ENCODE results near the gene PHF10. TPM values are rescaled to one million over a fixed set of nuclear protein-coding genes. Genes with fewer than 3 reads are reported as not detected.

The PHF10 gene
- total RNA-seq, 1 donor from 2014 or later = 50.6 TPM

- H3K27ac Mint-ChIP-seq (ENCODE audit: unreplicated experiment) = no peak overlapping the region
- peaks cover 8% of the 10 kb centered on the region for H3K27me3 Mint-ChIP-seq (ENCODE audit: unreplicated experiment)
- peaks cover 2% of the 10 kb centered on the region for H3K36me3 Mint-ChIP-seq (ENCODE audit: unreplicated experiment)
Measured at GRCh38 chr6:169745405-169745804, 21.1 kb upstream of the PHF10 start.

GRCh38 chr6:169741344-169741743, 17.0 kb upstream of the PHF10 start:
- Mint-ChIP-seq H3K27me3 (ENCODE audit: unreplicated experiment) (peaks cover 18% of the 10 kb centered on the region), H3K9me3 (ENCODE audit: unreplicated experiment) (peaks cover 10% of the 10 kb centered on the region), H3K27ac (ENCODE audit: unreplicated experiment) (no peak overlapping the region), H3K4me1 (ENCODE audit: unreplicated experiment) (no peaks in the 10 kb centered on the region), H3K36me3 (ENCODE audit: unreplicated experiment) (no peaks in the 10 kb centered on the region), H3K4me3 (ENCODE audit: unreplicated experiment) (no peak overlapping the region)
- no peak for DNase-seq (ENCODE audit: extremely low spot score, unreplicated experiment)
- no peak for TF ChIP-seq CTCF (IDR thresholded peaks at IDR 0.05)

More at GRCh38 chr6:169745405-169745804, 21.1 kb upstream of the PHF10 start:
- no peak for DNase-seq (ENCODE audit: extremely low spot score, unreplicated experiment)
- peaks cover 19% of the 10 kb centered on the region for H3K9me3 Mint-ChIP-seq (ENCODE audit: unreplicated experiment)
- H3K4me3 Mint-ChIP-seq (ENCODE audit: unreplicated experiment) = no peak overlapping the region
- no peak for TF ChIP-seq CTCF (IDR thresholded peaks at IDR 0.05)
- peaks cover 6% of the 10 kb centered on the region for H3K4me1 Mint-ChIP-seq (ENCODE audit: unreplicated experiment)

GRCh38 chr6:169738976-169739529, 14.8 kb upstream of the PHF10 start:
- peaks cover 4% of the 10 kb centered on the region for H3K9me3 Mint-ChIP-seq (ENCODE audit: unreplicated experiment)
- TF ChIP-seq CTCF (IDR thresholded peaks at IDR 0.05) = no peak
- no peak overlapping the region for H3K4me3 Mint-ChIP-seq (ENCODE audit: unreplicated experiment)
- DNase-seq (ENCODE audit: extremely low spot score, unreplicated experiment) = no peak
- peaks cover 2% of the 10 kb centered on the region for H3K36me3 Mint-ChIP-seq (ENCODE audit: unreplicated experiment)
- no peaks in the 10 kb centered on the region for H3K4me1 Mint-ChIP-seq (ENCODE audit: unreplicated experiment)
- peaks cover 33% of the 10 kb centered on the region for H3K27me3 Mint-ChIP-seq (ENCODE audit: unreplicated experiment)
- no peak overlapping the region for H3K27ac Mint-ChIP-seq (ENCODE audit: unreplicated experiment)

GRCh38 chr6:169738204-169738975, 14.1 kb upstream of the PHF10 start:
- peaks cover 4% of the 10 kb centered on the region for H3K9me3 Mint-ChIP-seq (ENCODE audit: unreplicated experiment)
- TF ChIP-seq CTCF (IDR thresholded peaks at IDR 0.05) = no peak
- H3K4me1 Mint-ChIP-seq (ENCODE audit: unreplicated experiment) = no peaks in the 10 kb centered on the region
- no peak overlapping the region for H3K4me3 Mint-ChIP-seq (ENCODE audit: unreplicated experiment)
- no peak overlapping the region for H3K27ac Mint-ChIP-seq (ENCODE audit: unreplicated experiment)
- H3K36me3 Mint-ChIP-seq (ENCODE audit: unreplicated experiment) = peaks cover 2% of the 10 kb centered on the region
- H3K27me3 Mint-ChIP-seq (ENCODE audit: unreplicated experiment) = peaks cover 39% of the 10 kb centered on the region
- DNase-seq (ENCODE audit: extremely low spot score, unreplicated experiment) = no peak

GRCh38 chr6:169729961-169730360, 5.7 kb upstream of the PHF10 start:
- DNase-seq (ENCODE audit: extremely low spot score, unreplicated experiment) = no peak
- Mint-ChIP-seq H3K27me3 (ENCODE audit: unreplicated experiment) (peaks cover 32% of the 10 kb centered on the region), H3K9me3 (ENCODE audit: unreplicated experiment) (no peaks in the 10 kb centered on the region), H3K4me1 (ENCODE audit: unreplicated experiment) (peaks cover 7% of the 10 kb centered on the region), H3K4me3 (ENCODE audit: unreplicated experiment) (no peak overlapping the region), H3K36me3 (ENCODE audit: unreplicated experiment) (peaks cover 2% of the 10 kb centered on the region), H3K27ac (ENCODE audit: unreplicated experiment) (no peak overlapping the region)
- no peak for TF ChIP-seq CTCF (IDR thresholded peaks at IDR 0.05)

Data from osteocyte (in vitro differentiated cells).